Pancreas (tissue), 10 donors: ENCODE results near the gene TBX21. TPM values are rescaled to one million over a fixed set of nuclear protein-coding genes. Genes with fewer than 3 reads are reported as not detected.
A peak's percentile ranks its signal among the peaks of the same experiment; 100 is the strongest.

ENCODE experiments used
- ATAC-seq, 4 donors: fragments of 200-7000 bp; cut with Tn5 transposase; one replicate each; pipeline versions ENCODE4 v1.8.0 to v1.9.1; 2020; ENCODE audit warnings: mild to moderate bottlenecking in 4 of 4, moderate library complexity in 4 of 4
- DNase-seq, 6 donors: peaks; one replicate each; pipeline ENCODE4 v3.0.0-alpha.2; 2020
- FAIRE-seq: peaks from 2 replicates; lab custom pipeline; 2012; peaks lifted over from hg19 to GRCh38; lab: Jason Lieb, UNC
- H3K27ac ChIP-seq, 4 donors: fragments of 200-600 bp; sonication (generic); 1 replicate in 3 of 4; 2 replicates in 1 of 4; pipeline versions ENCODE4 v1.5.0 to v1.8.0; 2020
- H3K27me3 ChIP-seq, 4 donors: fragments of 200-600 bp; one replicate each; pipeline ENCODE4 v1.8.0; 2021
- H3K36me3 ChIP-seq, 3 donors: fragments of 200-600 bp; sonication (generic) in 1 of 3; one replicate each; pipeline versions ENCODE4 v1.5.0 to v1.8.0; 2020 to 2021
- H3K4me1 ChIP-seq, 3 donors: fragments of 200-600 bp; one replicate each; pipeline ENCODE4 v1.8.0; 2021
- H3K4me3 ChIP-seq, 4 donors: fragments of 200-600 bp; sonication (generic) in 2 of 4; one replicate each; pipeline versions ENCODE4 v1.5.0 to v1.8.0; 2020 to 2021
- H3K9me3 ChIP-seq, 4 donors: fragments of 200-600 bp; one replicate each; pipeline ENCODE4 v1.8.0; 2021
- WGBS, 2 donors: extraction: QIAGEN DNeasy Blood & Tissue Kit; methylation state at CpG; one replicate each; pipeline ENCODE4 v1.1.7; 2013; 5-methylcytosine and 5-hydroxymethylcytosine counted together
- intact Hi-C, 3 donors: fragments of 100-400 bp; cut with DNase I; formaldehyde crosslinking; loops; one replicate each; pipeline versions ENCODE4 v1.11.1 to v1.14.2; 2022
- polyA plus RNA-seq, 2 donors: library from polyadenylated mRNA; stranded (reverse); fragments of 200-250 nt; gene quantifications; one replicate each; pipeline ENCODE4 v1.2.3, GENCODE V29; 2013
- total RNA-seq, 6 donors: library from RNA; stranded (reverse); fragmentation: NEBNext Ultra II Directional in 4 of 6; extraction: Animal tissue kit (Norgen Biotek cat#: 25700) in 4 of 6; gene quantifications; one replicate each; pipeline versions ENCODE4 v1.2.1 to v1.2.4, GENCODE V29; 2021 to 2023
- TF ChIP-seq, protein P1 (sequence below), 4 donors: fragments of 200-600 bp; sonication (generic) in 3 of 4; IDR thresholded peaks; one replicate each; pipeline versions ENCODE4 v1.5.0 to v1.8.0; 2021; ENCODE audit warnings: antibody characterized with exemption in 4 of 4
- donor health status: healthy with polysubstance abuse.
- donor health status: DM: no; HTN: no; CAD: no; lungs with moderate emphysema.
- donor health status: DM: no; HTN: no; CAD: no.
- donor health status: control.
- donor health status: control.
- donor health status: Bipolar disorder and iron deficiency.
- donor health status: DM: yes; HTN: yes; CAD: no.
- donor health status: DM: no; HTN: no; CAD: no.
- donor health status: DM: no; HTN: no; CAD: no.
- donor health status: DM: yes; HTN: yes; CAD: no.

Gene TBX21
- total and polyA plus RNA-seq, 8 donors, result 0.09 to 0.40 (median 0.17) TPM; not detected in 2

DNA sequence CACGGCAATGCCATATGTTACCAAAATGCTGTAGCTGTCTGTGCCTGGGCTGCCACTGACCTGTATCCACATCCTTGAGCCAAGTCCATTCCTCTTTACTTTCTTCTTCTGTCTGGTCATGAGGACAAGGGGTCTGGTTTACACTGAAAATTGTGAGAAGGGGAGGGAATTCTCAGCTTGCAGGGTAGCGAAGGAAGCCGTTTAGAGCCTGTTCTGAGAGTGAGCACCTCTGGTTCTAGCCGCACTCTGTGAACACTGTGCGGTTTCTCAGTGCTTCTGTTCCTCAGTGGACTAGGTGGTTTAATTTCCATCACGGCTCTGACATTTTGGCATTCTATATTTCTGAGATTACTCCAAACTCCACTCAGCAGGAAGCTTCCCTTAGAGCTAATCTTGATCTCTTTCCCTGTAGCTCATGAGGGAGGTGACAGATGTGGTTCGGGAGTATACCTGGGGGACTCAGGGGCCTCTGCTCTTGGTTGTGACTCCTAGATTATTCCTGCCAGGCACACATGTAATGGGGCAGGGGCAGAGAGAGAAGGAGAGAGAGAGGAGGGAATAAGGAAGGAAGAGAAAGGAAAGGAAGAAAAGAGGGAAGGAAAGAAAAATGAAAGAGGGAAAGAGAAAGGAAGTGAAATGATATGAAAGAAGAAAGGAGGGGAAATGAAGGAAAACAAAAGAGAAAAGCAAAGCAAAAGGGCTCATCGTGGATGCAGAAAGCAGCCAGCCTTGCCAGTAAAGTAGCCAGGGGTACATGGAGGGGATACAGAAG lies 14.2 kb upstream of the TBX21 start:
- H3K27me3 ChIP-seq, result peaks cover 0 to 9% (median 2%) of the 10 kb centered on the region in 4 donors
- H3K36me3 ChIP-seq, result no peaks in the 10 kb centered on the region
- no peaks in the 10 kb centered on the region for H3K9me3 ChIP-seq
- no peaks in the 10 kb centered on the region for H3K4me1 ChIP-seq
- ATAC-seq (no peak), FAIRE-seq (no peak), DNase-seq (no peak)
- intact Hi-C loops, result no loop called here
- H3K27ac ChIP-seq, result no peak overlapping the region
- TF ChIP-seq, protein P1, sequence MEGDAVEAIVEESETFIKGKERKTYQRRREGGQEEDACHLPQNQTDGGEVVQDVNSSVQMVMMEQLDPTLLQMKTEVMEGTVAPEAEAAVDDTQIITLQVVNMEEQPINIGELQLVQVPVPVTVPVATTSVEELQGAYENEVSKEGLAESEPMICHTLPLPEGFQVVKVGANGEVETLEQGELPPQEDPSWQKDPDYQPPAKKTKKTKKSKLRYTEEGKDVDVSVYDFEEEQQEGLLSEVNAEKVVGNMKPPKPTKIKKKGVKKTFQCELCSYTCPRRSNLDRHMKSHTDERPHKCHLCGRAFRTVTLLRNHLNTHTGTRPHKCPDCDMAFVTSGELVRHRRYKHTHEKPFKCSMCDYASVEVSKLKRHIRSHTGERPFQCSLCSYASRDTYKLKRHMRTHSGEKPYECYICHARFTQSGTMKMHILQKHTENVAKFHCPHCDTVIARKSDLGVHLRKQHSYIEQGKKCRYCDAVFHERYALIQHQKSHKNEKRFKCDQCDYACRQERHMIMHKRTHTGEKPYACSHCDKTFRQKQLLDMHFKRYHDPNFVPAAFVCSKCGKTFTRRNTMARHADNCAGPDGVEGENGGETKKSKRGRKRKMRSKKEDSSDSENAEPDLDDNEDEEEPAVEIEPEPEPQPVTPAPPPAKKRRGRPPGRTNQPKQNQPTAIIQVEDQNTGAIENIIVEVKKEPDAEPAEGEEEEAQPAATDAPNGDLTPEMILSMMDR (IDR thresholded peaks at IDR 0.05), result no peak
- 48 to 65% methylated on average over 8 of the region's 8 CpGs for WGBS, 2 donors
- no peak overlapping the region for H3K4me3 ChIP-seq

DNA sequence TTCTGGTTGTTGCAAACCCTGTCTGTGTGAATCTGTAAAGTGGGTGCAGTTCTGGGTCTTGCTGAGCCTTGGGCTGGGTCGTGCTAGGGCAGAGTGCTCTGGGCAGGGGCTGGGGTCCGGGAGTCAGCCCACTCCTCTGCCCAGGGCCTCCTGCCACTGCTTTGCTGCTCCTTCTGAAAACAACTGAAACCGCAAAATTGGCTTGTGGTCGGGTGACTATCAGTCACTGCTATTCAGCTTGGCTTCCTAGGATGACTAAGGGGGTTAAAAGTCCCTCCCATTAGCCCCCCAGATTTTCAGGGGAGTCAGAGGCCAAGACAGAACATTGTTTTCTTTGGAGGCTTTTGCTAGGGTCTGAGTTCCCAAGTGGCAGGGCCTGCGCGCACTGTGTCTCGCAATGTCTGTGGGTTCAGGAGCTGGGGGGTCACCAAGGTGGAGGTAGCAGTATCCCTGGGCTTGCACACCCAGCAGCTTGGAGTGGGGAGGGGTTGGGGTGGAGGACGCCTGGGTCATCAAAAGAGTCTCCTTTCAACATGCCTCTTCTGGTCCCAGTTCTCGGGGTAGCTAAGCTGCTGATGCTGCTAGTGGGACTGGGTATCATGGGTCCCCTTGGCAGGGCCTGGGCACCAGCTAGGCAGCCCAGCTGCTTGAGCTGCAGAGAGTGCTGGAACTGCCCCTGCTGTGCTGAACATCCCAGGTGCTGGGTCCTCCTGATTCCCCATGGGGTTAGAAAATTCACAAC lies 13.5 kb upstream of the TBX21 start:
- 69 to 77% methylated on average over 9 of the region's 9 CpGs for WGBS, 2 donors
- Histone ChIP-seq H3K27me3 (peaks cover 0 to 9% (median 4%) of the 10 kb centered on the region in 4 donors), H3K9me3 (no peaks in the 10 kb centered on the region), H3K27ac (no peak overlapping the region), H3K4me1 (no peaks in the 10 kb centered on the region), H3K36me3 (no peaks in the 10 kb centered on the region), H3K4me3 (no peak overlapping the region)
- ATAC-seq (no peak), FAIRE-seq (no peak), DNase-seq (no peak)
- TF ChIP-seq, protein P1 (IDR thresholded peaks at IDR 0.05), result no peak
- intact Hi-C loops, result no loop called here

DNA sequence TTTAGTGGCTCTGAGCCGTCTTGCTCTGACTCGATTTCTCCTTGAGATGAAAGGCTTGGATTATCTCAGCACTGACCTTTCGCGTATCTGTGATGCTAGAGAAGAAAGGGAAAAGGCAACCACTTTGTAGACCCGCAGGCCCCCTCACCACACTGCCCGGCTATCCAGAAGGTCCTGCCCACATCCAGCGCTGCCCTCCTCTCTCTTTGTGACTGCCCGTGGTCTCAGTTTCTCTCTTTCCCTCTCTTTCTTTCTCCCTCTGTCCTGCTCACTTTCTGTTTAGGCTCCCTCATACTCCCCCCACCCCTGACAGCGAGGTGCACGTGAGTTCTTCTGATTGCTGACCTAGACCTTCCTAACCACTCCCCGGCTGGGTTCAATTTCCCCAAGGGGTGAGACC lies 12.8 kb upstream of the TBX21 start:
- intact Hi-C loops, result no loop called here
- WGBS, 2 donors, result 65 to 67% methylated on average over 11 of the region's 11 CpGs

DNA sequence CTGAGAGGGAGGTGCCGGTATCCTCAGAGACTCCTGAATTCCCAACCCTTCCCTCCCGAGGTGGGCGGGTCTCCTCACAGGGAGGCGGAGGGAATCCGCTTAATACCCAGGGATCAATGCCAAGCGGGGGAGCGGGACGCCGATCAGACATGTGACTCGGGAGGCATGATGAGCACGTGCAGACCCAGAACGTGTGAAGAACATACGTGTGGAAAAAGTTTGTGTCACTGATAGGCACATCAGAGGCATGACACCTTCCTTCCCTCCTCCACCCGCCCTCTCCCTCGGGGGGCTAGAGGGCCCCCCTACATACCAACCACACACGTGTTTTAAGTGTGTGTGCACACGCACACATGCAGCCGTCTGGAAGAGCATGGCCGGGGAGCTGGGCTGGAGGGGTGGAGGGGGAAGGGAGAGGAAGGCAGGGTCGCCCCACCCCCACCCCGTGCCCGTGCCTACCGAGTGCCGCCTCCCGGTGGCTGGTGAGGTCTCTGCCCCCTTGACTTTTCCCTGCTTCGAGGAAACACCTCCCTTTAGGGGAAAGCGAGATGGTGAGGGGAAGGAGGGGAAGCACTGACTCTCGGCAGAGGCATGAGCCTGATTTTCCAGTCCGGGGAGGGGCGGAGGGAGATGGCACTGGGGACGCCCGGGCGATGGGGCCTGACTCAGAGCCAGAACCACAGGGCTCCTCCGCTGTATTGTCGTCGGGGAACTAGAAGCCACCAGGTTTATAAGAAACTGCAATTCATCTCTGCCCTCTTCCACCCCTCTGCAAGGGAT lies 12.1 kb upstream of the TBX21 start:
- intact Hi-C loops, result no loop called here
- Histone ChIP-seq H3K27ac (no peak overlapping the region), H3K9me3 (no peaks in the 10 kb centered on the region), H3K27me3 (peaks cover 0 to 9% (median 4%) of the 10 kb centered on the region in 4 donors), H3K4me1 (no peaks in the 10 kb centered on the region), H3K36me3 (no peaks in the 10 kb centered on the region), H3K4me3 (no peak overlapping the region)
- DNase-seq, result no peak
- ATAC-seq, result peak in 3 of 4 donors; percentile 28 to 47 (median 40)
- TF ChIP-seq, protein P1 (IDR thresholded peaks at IDR 0.05), result no peak
- no peak for FAIRE-seq
- WGBS, 2 donors, result 7 to 9% methylated on average over 31 to 36 of the region's 36 CpGs

More for the DNA sequence above, 12.8 kb upstream of the TBX21 start:
- TF ChIP-seq, protein P1 (IDR thresholded peaks at IDR 0.05), result no peak
- ATAC-seq, result no peak
- Histone ChIP-seq H3K4me3 (no peak overlapping the region), H3K9me3 (no peaks in the 10 kb centered on the region), H3K27ac (no peak overlapping the region), H3K27me3 (peaks cover 0 to 9% (median 4%) of the 10 kb centered on the region in 4 donors), H3K36me3 (no peaks in the 10 kb centered on the region), H3K4me1 (no peaks in the 10 kb centered on the region)
- no peak for FAIRE-seq
- DNase-seq, result no peak
